Raji (cell line): ENCODE measurements around the gene CLPSL1.

Experiments
- POLR2A ChIP-seq: IDR thresholded peaks from 2 replicates; pipeline ENCODE4 v1.6.1; 2011; ENCODE audit warnings: low read depth, low read length, control low read depth; ENCODE audit not compliant: insufficient read depth

The CLPSL1 gene

DNA sequence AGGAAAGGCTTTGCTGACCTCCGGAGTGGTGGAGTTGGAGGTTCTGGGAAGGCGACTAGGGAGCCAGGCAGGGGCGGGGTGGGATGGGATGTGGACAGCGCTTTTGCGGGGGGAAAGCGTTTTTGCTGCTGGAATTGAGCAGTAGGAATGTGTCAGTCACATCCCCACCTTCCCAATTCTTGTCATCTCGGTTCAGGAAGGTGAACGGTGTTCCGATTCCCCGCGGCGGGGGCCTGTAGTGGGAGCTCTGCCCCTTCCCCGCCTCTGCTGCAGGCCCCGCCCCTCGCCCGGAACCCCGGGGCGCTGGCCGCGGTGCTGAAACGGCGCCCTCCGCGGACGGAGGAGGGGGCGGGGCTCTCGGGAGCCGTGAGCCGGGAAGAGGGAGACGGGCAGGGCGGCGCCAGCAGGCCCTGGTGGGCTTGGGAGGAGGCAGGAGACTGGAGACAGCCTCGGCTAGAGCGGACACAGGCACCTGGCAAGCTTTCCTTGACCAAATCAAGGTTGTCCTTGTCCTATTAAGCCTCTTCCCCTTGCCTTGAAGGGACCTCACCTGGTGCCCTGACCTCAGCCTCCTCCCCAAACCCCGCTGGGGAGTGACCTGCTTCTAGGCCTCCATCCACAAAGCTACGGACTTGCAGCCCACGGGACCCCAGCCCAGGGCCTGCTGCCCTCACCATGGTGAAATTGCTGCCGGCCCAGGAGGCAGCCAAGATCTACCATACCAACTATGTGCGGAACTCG lies 24.3 kb downstream of the CLPSL1 start, which contains the start of gene LHFPL5:
LHFPL5 (plus strand) TSS at position 357 of the 741 bp plus-strand sequence; CDS start at position 676, 319 bp downstream.
- no peak for TF ChIP-seq POLR2A

DNA sequence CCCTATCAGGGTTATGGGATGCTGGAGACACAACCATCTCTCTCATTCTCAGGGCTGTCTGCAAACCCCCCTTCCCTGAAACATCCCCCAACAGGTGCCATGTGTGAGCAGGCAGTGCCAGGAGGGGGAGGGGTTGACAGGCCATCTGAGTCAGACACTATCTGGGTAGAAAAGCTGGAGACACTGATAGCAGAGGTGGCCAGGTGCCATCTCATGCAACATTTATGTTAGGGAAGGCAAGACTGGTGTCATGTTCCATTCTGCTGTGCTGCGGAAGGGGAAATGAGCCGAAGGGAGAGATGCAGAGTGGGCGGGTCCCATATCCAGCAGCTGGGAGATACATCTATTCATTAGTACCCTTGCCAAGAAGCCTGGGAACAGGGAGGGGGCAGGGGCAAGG lies 27.9 kb downstream of the CLPSL1 start:
- no peak for TF ChIP-seq POLR2A

DNA sequence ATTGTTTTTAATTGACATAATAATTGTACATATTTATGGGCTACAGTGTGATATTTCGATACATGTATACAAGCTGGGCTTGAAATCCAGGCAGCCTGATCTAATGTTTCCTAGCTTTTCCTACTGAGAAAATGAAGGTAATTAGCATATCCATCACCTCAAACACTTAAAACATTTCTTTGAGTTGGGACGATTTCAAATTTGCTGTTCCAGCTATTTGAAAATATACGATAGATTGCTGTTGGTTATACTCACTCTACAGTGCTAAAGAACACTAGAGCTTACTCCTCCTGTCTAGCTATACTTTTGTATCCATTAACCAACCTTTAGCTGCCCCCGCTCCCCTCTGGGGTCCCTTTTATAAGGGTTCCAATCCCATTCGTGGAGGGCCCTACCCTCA lies 29.0 kb downstream of the CLPSL1 start:
- TF ChIP-seq POLR2A: no peak

DNA sequence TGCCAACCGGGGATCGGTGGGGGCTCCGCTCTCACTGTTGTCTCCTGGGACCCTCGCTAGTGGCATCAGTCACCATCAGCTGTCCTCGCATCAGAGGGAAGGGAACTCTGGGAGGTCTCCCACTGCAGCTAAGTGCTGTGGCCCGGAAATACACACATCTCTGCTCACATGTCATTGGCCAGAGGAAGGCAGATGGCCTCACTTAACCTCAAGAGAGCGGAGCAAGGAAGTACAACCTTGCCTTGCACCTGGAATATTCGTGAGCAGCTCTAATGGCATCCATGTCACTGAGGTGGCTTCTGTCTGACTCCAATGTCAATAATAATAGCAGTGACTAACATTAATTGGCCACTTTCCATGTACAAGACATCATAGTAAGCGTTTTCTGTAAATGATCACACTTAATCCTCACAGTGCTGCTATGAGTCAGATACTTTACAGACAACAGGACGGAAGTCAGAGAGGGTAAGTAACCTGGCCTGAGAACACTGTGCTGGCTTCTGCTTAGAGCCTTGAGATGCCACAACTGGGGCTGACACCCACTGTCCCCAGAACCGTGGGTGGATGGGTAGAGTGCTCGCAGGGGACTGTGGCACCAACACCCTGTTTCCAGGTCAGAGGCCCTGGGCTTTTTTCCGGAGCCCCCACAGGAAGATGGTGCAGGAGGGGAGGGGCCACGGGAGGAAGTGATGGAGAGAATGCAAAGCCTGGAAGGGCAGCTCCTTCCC lies 30.3 kb downstream of the CLPSL1 start:
- no peak for TF ChIP-seq POLR2A

DNA sequence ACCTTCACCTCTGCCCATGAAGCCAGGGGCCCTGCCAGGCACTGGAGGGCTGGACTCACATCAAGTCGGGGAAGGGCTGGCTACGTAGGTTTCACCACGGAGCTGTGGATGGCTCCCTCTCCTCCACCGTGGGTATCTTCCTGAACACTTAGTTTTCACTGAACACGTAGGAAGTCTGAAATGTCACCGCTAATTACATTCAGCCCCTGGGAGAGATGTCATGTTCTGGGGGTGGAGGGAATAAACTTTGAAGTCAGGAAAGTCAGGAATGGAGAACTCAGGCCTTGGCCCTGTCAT lies 30.8 kb downstream of the CLPSL1 start:
- no peak for TF ChIP-seq POLR2A

DNA sequence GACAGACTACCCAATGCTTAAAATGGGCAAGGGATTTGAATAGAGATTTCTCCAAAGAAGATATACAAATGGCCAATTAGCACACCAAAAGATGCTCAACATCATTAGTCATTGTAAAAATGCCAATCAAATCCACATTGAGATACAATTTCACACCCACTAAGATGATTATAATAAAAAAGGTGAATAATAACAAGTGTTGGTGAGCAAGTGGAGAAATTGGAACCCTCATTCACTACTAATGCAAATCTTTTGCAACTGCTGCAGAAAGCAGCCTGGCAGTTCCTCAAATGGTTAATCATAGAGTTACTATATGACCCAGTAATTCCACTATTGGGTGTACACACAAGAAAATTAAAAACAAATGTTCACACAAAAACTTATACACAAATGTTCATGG lies 36.7 kb downstream of the CLPSL1 start:
- TF ChIP-seq POLR2A: no peak

DNA sequence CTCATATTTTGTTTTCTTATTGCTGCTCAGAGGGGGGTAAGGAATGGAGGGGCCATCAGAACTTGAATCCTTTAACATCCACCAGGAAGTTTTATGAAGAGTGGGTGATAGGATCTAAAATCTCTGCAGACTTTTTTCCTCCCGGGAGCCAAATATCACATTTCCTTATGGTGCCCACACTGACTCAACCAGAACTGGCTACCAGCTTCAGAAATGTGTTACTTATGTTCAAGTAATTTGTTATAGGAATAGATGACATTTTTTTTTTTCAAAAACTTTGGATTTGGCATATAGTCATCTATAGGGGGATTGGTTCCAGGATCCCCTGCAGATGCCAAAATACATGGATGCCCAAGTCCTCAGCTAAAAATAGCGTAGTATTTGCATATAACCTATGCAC lies 42.8 kb downstream of the CLPSL1 start:
- TF ChIP-seq POLR2A: no peak

DNA sequence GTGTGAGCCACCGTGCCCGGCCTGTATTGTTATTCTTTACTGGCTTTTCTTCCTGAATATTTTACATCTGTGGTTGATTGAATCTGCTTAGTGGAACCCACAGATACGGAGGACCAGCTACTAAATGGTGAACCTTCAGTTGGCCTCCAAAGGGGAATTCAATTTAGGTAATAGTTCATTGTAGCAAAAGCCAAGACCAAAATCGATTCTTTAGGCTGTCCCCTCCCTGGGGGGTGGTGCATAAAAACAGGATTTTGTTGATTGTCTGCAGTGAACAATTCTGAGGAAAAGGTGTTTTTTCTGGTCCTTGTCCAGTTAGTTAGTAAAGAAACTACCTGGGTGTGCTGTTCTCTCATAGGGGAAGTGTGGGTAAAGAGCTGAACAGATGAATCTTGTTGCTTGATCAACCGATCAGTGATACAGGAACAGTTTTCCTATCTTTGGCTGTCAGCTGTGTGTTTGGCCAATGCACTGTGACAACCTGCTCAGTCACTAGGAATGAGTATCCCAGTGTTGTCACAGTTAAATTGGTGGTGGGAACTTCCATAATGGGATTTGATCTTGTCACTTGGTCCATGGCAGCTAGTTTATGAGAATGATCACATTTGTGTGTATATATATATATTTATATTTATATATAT lies 43.9 kb downstream of the CLPSL1 start:
- TF ChIP-seq POLR2A: no peak

DNA sequence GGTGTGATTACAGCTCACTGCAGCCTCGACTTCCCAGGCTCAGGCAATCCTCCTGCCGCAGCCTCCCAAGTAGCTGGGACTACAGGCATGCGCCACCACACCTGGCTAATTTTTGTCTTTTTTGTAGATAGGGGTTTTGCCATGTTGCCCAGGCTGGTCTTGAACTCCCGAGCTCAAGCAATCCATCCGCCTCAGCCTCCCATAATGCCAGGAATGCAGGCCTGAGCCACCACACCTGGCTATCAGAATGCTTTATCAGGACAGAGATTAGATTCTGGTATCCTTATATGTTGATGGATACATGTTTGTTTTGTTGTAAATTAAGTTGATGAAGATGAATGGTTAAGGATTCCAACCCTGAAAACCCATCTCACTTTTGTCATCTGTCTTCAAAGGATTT lies 48.5 kb downstream of the CLPSL1 start:
- TF ChIP-seq POLR2A: no peak

DNA sequence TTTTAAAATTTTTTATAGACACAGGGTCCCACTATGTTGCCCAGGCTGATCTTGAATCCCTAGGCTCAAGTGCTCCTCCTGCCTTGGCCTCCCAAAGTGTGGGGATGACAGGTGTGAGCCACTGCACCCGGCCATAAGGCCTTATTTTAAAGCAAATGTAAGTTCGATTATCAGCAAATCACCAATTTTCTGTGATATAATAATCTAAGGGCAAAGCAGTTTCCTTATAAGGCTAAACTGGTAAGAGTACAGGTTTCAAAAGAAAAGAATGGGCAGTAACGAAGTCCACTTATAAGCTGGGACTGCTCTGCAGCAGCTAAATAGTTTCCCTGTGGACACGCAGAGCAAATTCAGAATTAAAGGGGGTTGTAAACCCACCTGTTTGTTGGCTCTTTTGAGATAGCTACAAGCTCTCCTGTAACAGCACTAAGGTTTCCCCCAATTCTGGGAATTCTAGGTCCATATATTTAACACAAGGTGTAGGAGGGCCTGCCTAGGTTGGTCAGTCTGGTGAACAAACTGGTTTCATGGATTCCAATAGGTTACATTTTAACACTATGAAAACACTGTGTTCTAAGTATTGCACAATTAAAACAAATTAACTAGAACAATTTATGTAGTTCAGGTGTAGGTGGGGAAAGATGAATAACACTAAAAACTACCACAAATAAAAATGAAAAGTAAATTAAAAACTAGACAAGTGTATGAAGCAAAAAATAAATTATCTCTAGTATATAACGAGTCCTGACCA lies 50.6 kb downstream of the CLPSL1 start:
- no peak for TF ChIP-seq POLR2A

DNA sequence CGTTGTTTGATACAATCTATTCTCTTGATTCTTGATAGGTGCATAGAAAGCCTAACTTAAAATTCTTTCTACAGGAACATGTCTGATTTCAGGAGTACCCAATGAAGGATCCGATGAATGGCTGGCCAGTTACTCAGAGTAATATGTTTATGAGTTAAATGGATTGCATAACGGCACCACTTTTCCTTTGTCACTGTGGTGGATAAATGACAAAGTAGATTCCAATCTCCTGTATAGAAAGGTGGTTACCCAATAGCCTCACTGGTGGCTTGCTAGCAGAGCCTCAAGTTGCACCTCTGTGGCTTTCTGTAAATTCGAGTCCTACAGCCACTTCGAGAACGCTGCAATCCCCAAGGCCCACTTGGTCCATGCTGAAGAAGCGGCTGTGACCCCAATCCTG lies 52.7 kb downstream of the CLPSL1 start:
- TF ChIP-seq POLR2A: no peak
